GM18502 (cell line): Measurements from ENCODE around the gene ARGLU1.

Experiments used
- ATAC-seq: cut with Tn5 transposase; IDR thresholded peaks from one replicate; pipeline ENCODE4 v1.9.1; 2021; ENCODE audit warnings: mild to moderate bottlenecking; ENCODE audit not compliant: unreplicated experiment, poor library complexity

Gene ARGLU1

GRCh38 chr13:106505732-106506131 lies 62.2 kb downstream of the ARGLU1 start:
- ATAC-seq: no peak

GRCh38 chr13:106505295-106505694 lies 62.6 kb downstream of the ARGLU1 start:
- ATAC-seq: no peak

GRCh38 chr13:106503730-106504453 lies 64.0 kb downstream of the ARGLU1 start:
- ATAC-seq: no peak

- no peak for ATAC-seq
These were observed 64.7 kb downstream of the ARGLU1 start for GRCh38 chr13:106503272-106503671.

- no peak for ATAC-seq
These were observed 67.5 kb downstream of the ARGLU1 start for GRCh38 chr13:106500445-106500844.

GRCh38 chr13:106499896-106500295 lies 68.0 kb downstream of the ARGLU1 start:
- no peak for ATAC-seq

- ATAC-seq: no peak
These were observed 68.8 kb downstream of the ARGLU1 start for GRCh38 chr13:106499113-106499512.

- no peak for ATAC-seq
These were observed 69.4 kb downstream of the ARGLU1 start for GRCh38 chr13:106498571-106498970.

GRCh38 chr13:106498158-106498557 lies 69.8 kb downstream of the ARGLU1 start:
- ATAC-seq: no peak

- no peak for ATAC-seq
These were observed 70.9 kb downstream of the ARGLU1 start for GRCh38 chr13:106497079-106497478.

- ATAC-seq: no peak
These were observed 71.6 kb downstream of the ARGLU1 start for GRCh38 chr13:106496072-106496997.

GRCh38 chr13:106494936-106495335 lies 73.0 kb downstream of the ARGLU1 start:
- no peak for ATAC-seq

GRCh38 chr13:106494506-106494905 lies 73.4 kb downstream of the ARGLU1 start:
- ATAC-seq: no peak

GRCh38 chr13:106493533-106494220 lies 74.3 kb downstream of the ARGLU1 start:
- peak; percentile 90 for ATAC-seq

GRCh38 chr13:106492588-106493475 lies 75.1 kb downstream of the ARGLU1 start:
- ATAC-seq: no peak

- ATAC-seq: no peak
These were observed 75.9 kb downstream of the ARGLU1 start for GRCh38 chr13:106491928-106492587.
